A549 (cell line): ENCODE measurements around the gene KCND3. TPM values are rescaled to one million over a fixed set of nuclear protein-coding genes. Genes with fewer than 3 reads are reported as not detected.

Experiments
- ATAC-seq, 2 experiments: fragments of 200-7000 bp in 1 of 2; fragments of >200 bp in 1 of 2; cut with Nextera tagmentation in 1 of 2; cut with Tn5 transposase in 1 of 2; 3 replicates each; pipeline versions ENCODE4 v1.8.0 to v1.9.1; 2018 to 2020; ENCODE audit warnings: mild to moderate bottlenecking in 1 of 2, moderate library complexity in 1 of 2
- CTCF ChIA-PET: fragments of 300-600 bp; sonication (Branson Sonifier 250); formaldehyde crosslinking; extraction: SDS; loops from one replicate; lab custom pipeline; 2021; ENCODE audit warnings: antibody characterized with exemption, inconsistent platforms; lab: Yijun Ruan, JAX
- POLR2A ChIA-PET: fragments of 350-600 bp; formaldehyde crosslinking; extraction: SDS; loops from one replicate; lab custom pipeline; 2021; ENCODE audit warnings: antibody characterized with exemption, inconsistent platforms; lab: Yijun Ruan, JAX
- DNase-seq, 2 experiments: peaks; one replicate each; pipeline versions ENCODE4 v3.0.0 to v3.0.0-alpha.2; 2011 to 2016; ENCODE audit warnings: low read depth in 1 of 2, low spot score in 1 of 2
- FAIRE-seq: peaks from 2 replicates; lab custom pipeline; 2011; peaks lifted over from hg19 to GRCh38; lab: Jason Lieb, UNC
- H3K27ac ChIP-seq, 2 experiments: fragments of >200 bp; sonication (Bioruptor Twin); formaldehyde crosslinking; 3 replicates each; pipeline ENCODE4 v1.5.1; 2016 to 2017
- H3K4me1 ChIP-seq: fragments of >200 bp; sonication (Bioruptor Twin); formaldehyde crosslinking; 3 replicates; pipeline ENCODE4 v1.6.1; 2016
- H3K4me2 ChIP-seq: fragments of >200 bp; sonication (Bioruptor Twin); formaldehyde crosslinking; 3 replicates; pipeline ENCODE4 v1.6.1; 2016
- H3K4me3 ChIP-seq: fragments of >200 bp; sonication (Bioruptor Twin); formaldehyde crosslinking; 3 replicates; pipeline ENCODE4 v1.5.1; 2016
- H3K9me3 ChIP-seq: fragments of >200 bp; sonication (Bioruptor Twin); formaldehyde crosslinking; 3 replicates; pipeline ENCODE4 v1.6.1; 2016
- CBX8 ChIP-seq: fragments of 200-600 bp; sonication (generic); IDR thresholded peaks from 2 replicates; pipeline ENCODE4 v1.6.1; 2016
- CEBPB ChIP-seq, 2 experiments: fragments of >200 bp in 1 of 2; sonication (Bioruptor Twin) in 1 of 2; formaldehyde crosslinking in 1 of 2; IDR thresholded peaks; 2 replicates each; pipeline ENCODE4 v1.6.1; 2012 to 2016
- CHD2 ChIP-seq: fragments of 150-350 bp; IDR thresholded peaks from 2 replicates; pipeline ENCODE4 v1.6.1; 2014; ENCODE audit warnings: low read length; ENCODE audit not compliant: partially characterized antibody
- CHD4 ChIP-seq: fragments of 200-600 bp; sonication (generic); IDR thresholded peaks from 2 replicates; pipeline ENCODE4 v1.6.1; 2016; ENCODE audit warnings: antibody characterized with exemption, mild to moderate bottlenecking, borderline replicate concordance
- EHF ChIP-seq: fragments of 250-450 bp; sonication (Bioruptor Pico); IDR thresholded peaks from 2 replicates; pipeline ENCODE4 v1.5.0; 2020; ENCODE audit warnings: mild to moderate bottlenecking
- EHMT2 ChIP-seq: fragments of 200-600 bp; sonication (generic); IDR thresholded peaks from 2 replicates; pipeline ENCODE4 v1.6.1; 2016; ENCODE audit warnings: antibody characterized with exemption, low read depth, mild to moderate bottlenecking, moderate library complexity
- FOSB ChIP-seq: fragments of 250-450 bp; sonication (Bioruptor Pico); IDR thresholded peaks from 2 replicates; pipeline ENCODE4 v1.5.0; 2020; ENCODE audit warnings: mild to moderate bottlenecking, moderate library complexity
- FOSL2 ChIP-seq, 2 experiments: fragments of 450-650 bp in 1 of 2; fragments of >200 bp in 1 of 2; sonication (Bioruptor Twin) in 1 of 2; formaldehyde crosslinking; IDR thresholded peaks; 2 replicates each; pipeline versions ENCODE4 v1.5.0 to v1.6.1; 2016 to 2020; ENCODE audit warnings: mild to moderate bottlenecking in 1 of 2, moderate library complexity in 1 of 2
- HDAC2 ChIP-seq: fragments of 200-600 bp; sonication (generic); IDR thresholded peaks from 2 replicates; pipeline ENCODE4 v1.6.1; 2016
- HEYL ChIP-seq: fragments of 250-450 bp; sonication (Bioruptor Pico); IDR thresholded peaks from 2 replicates; pipeline ENCODE4 v1.8.0; 2021; ENCODE audit warnings: mild to moderate bottlenecking, moderate library complexity
- HMGXB4 ChIP-seq: fragments of 250-450 bp; sonication (Bioruptor Pico); IDR thresholded peaks from 2 replicates; pipeline ENCODE4 v1.5.0; 2021; ENCODE audit warnings: mild to moderate bottlenecking, moderate library complexity, borderline replicate concordance
- HOXA7 ChIP-seq: fragments of 250-450 bp; sonication (Bioruptor Pico); IDR thresholded peaks from 2 replicates; pipeline ENCODE4 v1.5.0; 2020; ENCODE audit warnings: mild to moderate bottlenecking, moderate library complexity
- JUN ChIP-seq, 2 experiments: fragments of >200 bp; sonication (Bioruptor Twin); formaldehyde crosslinking; IDR thresholded peaks; 2 replicates in 1 of 2; 3 replicates in 1 of 2; pipeline ENCODE4 v1.6.1; 2016 to 2017
- JUNB ChIP-seq: fragments of >200 bp; sonication (Bioruptor Twin); formaldehyde crosslinking; IDR thresholded peaks from 2 replicates; pipeline ENCODE4 v1.6.1; 2016
- KDM5A ChIP-seq: fragments of 200-600 bp; sonication (generic); IDR thresholded peaks from 2 replicates; pipeline ENCODE4 v1.6.1; 2016; ENCODE audit warnings: antibody characterized with exemption, mild to moderate bottlenecking
- MAZ ChIP-seq: fragments of 150-350 bp; IDR thresholded peaks from 2 replicates; pipeline ENCODE4 v1.6.1; 2014; ENCODE audit warnings: antibody characterized with exemption, low read depth, low read length, borderline replicate concordance
- NR3C1 ChIP-seq: fragments of >200 bp; sonication (Bioruptor Twin); formaldehyde crosslinking; IDR thresholded peaks from 3 replicates; pipeline ENCODE4 v1.6.1; 2017
- PHF8 ChIP-seq: fragments of 200-600 bp; sonication (generic); IDR thresholded peaks from 2 replicates; pipeline ENCODE4 v1.6.1; 2016; ENCODE audit warnings: low read depth, mild to moderate bottlenecking, antibody characterized with exemption, moderate library complexity, borderline replicate concordance
- POLR2A ChIP-seq: IDR thresholded peaks from 2 replicates; pipeline ENCODE4 v1.6.1; 2012; ENCODE audit warnings: mild to moderate bottlenecking, low read length
- RAD21 ChIP-seq, 2 experiments: fragments of >200 bp in 1 of 2; sonication (Bioruptor Twin) in 1 of 2; formaldehyde crosslinking in 1 of 2; IDR thresholded peaks in 1 of 2; conservative IDR thresholded peaks in 1 of 2; 2 replicates in 1 of 2; 3 replicates in 1 of 2; pipeline ENCODE4 v1.6.1; 2012 to 2018; ENCODE audit warnings: inconsistent platforms in 1 of 2
- RCOR1 ChIP-seq: fragments of 150-350 bp; IDR thresholded peaks from 2 replicates; pipeline ENCODE4 v1.6.1; 2014; ENCODE audit warnings: antibody characterized with exemption, low read length, low read depth
- RFX5 ChIP-seq: fragments of 450-650 bp; IDR thresholded peaks from 2 replicates; pipeline ENCODE4 v1.7.1; 2014; ENCODE audit warnings: antibody characterized with exemption, mild to moderate bottlenecking, moderate library complexity
- RNF2 ChIP-seq: fragments of 200-600 bp; sonication (generic); IDR thresholded peaks from 2 replicates; pipeline ENCODE4 v1.6.1; 2016; ENCODE audit warnings: low read depth, mild to moderate bottlenecking, antibody characterized with exemption, moderate library complexity, borderline replicate concordance
- SMC3 ChIP-seq: fragments of >200 bp; sonication (Bioruptor Twin); formaldehyde crosslinking; IDR thresholded peaks from 3 replicates; pipeline ENCODE4 v1.6.1; 2018; ENCODE audit warnings: inconsistent platforms
- SREBF2 ChIP-seq: fragments of 450-650 bp; IDR thresholded peaks from 2 replicates; pipeline ENCODE4 v1.6.1; 2014; ENCODE audit warnings: mild to moderate bottlenecking, moderate library complexity
- USF2 ChIP-seq: fragments of 450-650 bp; IDR thresholded peaks from 2 replicates; pipeline ENCODE4 v1.6.1; 2014; ENCODE audit warnings: antibody characterized with exemption
- ZFP36 ChIP-seq: fragments of 450-650 bp; IDR thresholded peaks from 2 replicates; pipeline ENCODE4 v1.6.1; 2014; ENCODE audit warnings: borderline replicate concordance; ENCODE audit not compliant: partially characterized antibody
- ZNF302 ChIP-seq: fragments of 250-450 bp; sonication (Bioruptor Pico); IDR thresholded peaks from 2 replicates; pipeline ENCODE4 v1.9.0; 2021; ENCODE audit warnings: inconsistent platforms, mild to moderate bottlenecking, moderate library complexity
- ZSCAN20 ChIP-seq: fragments of 250-450 bp; sonication (Bioruptor Pico); IDR thresholded peaks from 2 replicates; pipeline ENCODE4 v1.8.0; 2022; ENCODE audit warnings: mild to moderate bottlenecking, moderate library complexity
- WGBS: methylation state at CpG from one replicate; pipeline ENCODE4 v1.1.6; 2017; ENCODE audit errors: missing lambda C conversion rate; 5-methylcytosine and 5-hydroxymethylcytosine counted together
- polyA plus RNA-seq, 4 experiments: library from polyadenylated mRNA; depleted of rRNA in 3 of 4; stranded (reverse); fragments of >200 nt; fragmentation: RNase III in 1 of 4; extraction: RNeasy Plus Mini Kit Qiagen cat#74134 plus additional on column Dnase treatment in 1 of 4; gene quantifications; 2 replicates in 3 of 4; 3 replicates in 1 of 4; pipeline ENCODE4 v1.2.3, GENCODE V29; 2011 to 2017

KCND3 gene
- polyA plus RNA-seq, 2 of the 4 experiments (the other 2 are of a cell fraction), result not detected

GRCh38 chr1:111973150-111973790 lies 16.2 kb downstream of the KCND3 start (continued):
- TF ChIP-seq USF2 (no peak), HMGXB4 (CRISPR knock-in tag) (no peak), CHD2 (no peak), KDM5A (no peak), POLR2A (no peak), RFX5 (no peak), CHD4 (no peak), MAZ (no peak)

GRCh38 chr1:111971396-111971795 lies 18.1 kb downstream of the KCND3 start:
- Histone ChIP-seq H3K27ac (no peak overlapping the region), H3K9me3 (no peaks in the 10 kb centered on the region), H3K4me2 (no peak overlapping the region), H3K4me3 (no peak overlapping the region), H3K4me1 (no peaks in the 10 kb centered on the region)
- CTCF ChIA-PET, result interaction anchor here (1.2 to 1.4 kb wide), 2 partner anchors 14 to 15 kb away, joined by 3 to 5 read pairs; no protein-coding TSS in a partner anchor
- TF ChIP-seq CBX8 (no peak), HDAC2 (no peak), NR3C1 (no peak), EHF (CRISPR knock-in tag) (no peak), SREBF2 (no peak), JUNB (no peak)
- DNase-seq (no peak), FAIRE-seq (no peak), ATAC-seq (no peak)
- 0% methylated on average over 1 of the region's 1 CpG for whole genome bisulfite sequencing
- POLR2A ChIA-PET, result no interaction called here

GRCh38 chr1:111968511-111968910 lies 21.0 kb downstream of the KCND3 start:
- WGBS, result 0% methylated on average over 2 of the region's 4 CpGs
- no peaks in the 10 kb centered on the region for H3K4me1 ChIP-seq
- H3K4me3 ChIP-seq, result no peak overlapping the region
- no peak overlapping the region for H3K27ac ChIP-seq
- no peak for TF ChIP-seq JUN (IDR thresholded peaks at IDR 0.05)
- TF ChIP-seq ZFP36, result no peak
- no peak for TF ChIP-seq RNF2
- no peak for TF ChIP-seq MAZ
- TF ChIP-seq ZSCAN20 (CRISPR knock-in tag), result no peak
- TF ChIP-seq SMC3, result no peak
- DNase-seq (no peak), FAIRE-seq (no peak), ATAC-seq (no peak)
- ChIA-PET CTCF (no interaction called here), POLR2A (no interaction called here)
- no peaks in the 10 kb centered on the region for H3K9me3 ChIP-seq
- no peak overlapping the region for H3K4me2 ChIP-seq

- Histone ChIP-seq H3K4me3 (no peak overlapping the region), H3K27ac (no peak overlapping the region), H3K4me1 (no peaks in the 10 kb centered on the region), H3K9me3 (no peaks in the 10 kb centered on the region), H3K4me2 (no peak overlapping the region)
- ATAC-seq, result no peak
- WGBS, result 6% methylated on average over 3 of the region's 3 CpGs
- DNase-seq, result no peak
- no peak for FAIRE-seq
- CTCF ChIA-PET, result no interaction called here
- POLR2A ChIA-PET, result no interaction called here
- TF ChIP-seq HEYL, result no peak
- no peak for TF ChIP-seq PHF8
- no peak for TF ChIP-seq RCOR1
- no peak for TF ChIP-seq RAD21 (conservative IDR thresholded peaks at IDR 0.05 in 1 of 2, IDR thresholded peaks at IDR 0.05 in 1 of 2)
- TF ChIP-seq CBX8, result no peak
- TF ChIP-seq EHMT2, result no peak
- TF ChIP-seq ZNF302 (CRISPR knock-in tag), result no peak
- TF ChIP-seq SMC3, result no peak
- TF ChIP-seq FOSL2 (IDR thresholded peaks at IDR 0.05), result no peak
- no peak for TF ChIP-seq FOSL2 (CRISPR knock-in tag; IDR thresholded peaks at IDR 0.05)
- TF ChIP-seq MAZ, result no peak
- no peak for TF ChIP-seq CHD4
- TF ChIP-seq CEBPB (IDR thresholded peaks at IDR 0.05), result no peak
- TF ChIP-seq HOXA7 (CRISPR knock-in tag), result no peak
- no peak for TF ChIP-seq FOSB
Measured at GRCh38 chr1:111967886-111968285, 21.6 kb downstream of the KCND3 start.
